SH-SY5Y (cell line): Measurements from ENCODE around the gene CD248.

Experiments used
- GATA2 ChIP-seq: IDR thresholded peaks from 2 replicates; pipeline ENCODE4 v1.6.1; 2011; ENCODE audit warnings: mild to moderate bottlenecking, low read depth, low read length
- GATA3 ChIP-seq: IDR thresholded peaks from 2 replicates; pipeline ENCODE4 v1.6.1; 2011; ENCODE audit warnings: low read depth, mild to moderate bottlenecking, low read length, moderate library complexity

DNA sequence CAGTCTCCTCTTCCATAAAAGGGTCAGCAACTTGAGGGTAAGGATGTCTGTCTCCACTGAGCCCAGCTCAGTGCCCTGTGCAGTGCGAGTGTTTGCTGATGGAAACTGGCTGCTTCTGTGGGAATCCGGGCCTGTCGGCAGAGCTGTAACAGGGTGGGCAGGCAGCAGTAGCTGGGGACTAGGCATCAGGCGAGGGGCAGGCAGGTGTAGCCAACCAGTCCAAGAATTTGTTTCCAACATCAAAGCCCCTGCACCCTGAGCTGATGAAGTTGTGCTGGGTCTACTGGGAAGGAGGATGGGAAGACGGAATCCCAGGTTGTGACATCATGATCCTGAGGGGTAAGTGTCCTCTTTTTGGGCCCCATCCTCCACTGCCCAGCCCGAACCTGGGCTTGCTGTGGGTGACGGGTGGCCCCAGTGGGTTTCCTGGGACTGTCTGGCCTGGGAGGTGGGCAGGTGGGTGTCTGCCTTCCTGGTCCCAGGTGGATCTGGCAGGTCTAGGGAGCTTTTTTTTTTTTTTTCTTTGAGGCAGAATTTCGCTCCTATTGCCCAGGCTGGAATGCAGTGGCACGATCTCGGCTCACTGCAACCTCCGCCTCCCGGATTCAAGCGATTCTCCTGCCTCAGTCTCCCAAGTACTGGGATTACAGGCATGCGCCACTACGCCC lies 43.7 kb upstream of the CD248 start:
- TF ChIP-seq GATA2 = no peak
- no peak for TF ChIP-seq GATA3
